GM23338 (cell line): Measurements from ENCODE around the gene MTX2. TPM values are rescaled to one million over a fixed set of nuclear protein-coding genes. Genes with fewer than 3 reads are reported as not detected.

Experiments
- ATAC-seq: fragments of 200-7000 bp; cut with Tn5 transposase; 3 replicates; pipeline ENCODE4 v1.9.1; 2020
- DNase-seq: peaks from one replicate; pipeline ENCODE4 v3.0.0-alpha.2; 2015; ENCODE audit warnings: low spot score
- H2AFZ ChIP-seq: fragments of 200-600 bp; sonication (generic); 2 replicates; pipeline ENCODE4 v1.8.0; 2016; ENCODE audit warnings: antibody characterized with exemption, mild to moderate bottlenecking, moderate library complexity
- H3F3A ChIP-seq: fragments of 200-600 bp; sonication (generic); replicated peaks from 2 replicates; pipeline ENCODE4 v1.8.0; 2017; ENCODE audit warnings: antibody characterized with exemption, mixed run types, low read depth
- H3K27ac ChIP-seq: fragments of 200-600 bp; sonication (generic); 2 replicates; pipeline ENCODE4 v1.6.1; 2016; ENCODE audit warnings: low read depth
- H3K27me3 ChIP-seq: fragments of 200-600 bp; sonication (generic); 2 replicates; pipeline ENCODE4 v1.8.0; 2016; ENCODE audit warnings: mild to moderate bottlenecking, mixed run types, moderate library complexity; ENCODE audit not compliant: insufficient read depth
- H3K36me3 ChIP-seq: fragments of 200-600 bp; sonication (generic); 2 replicates; pipeline ENCODE4 v1.8.0; 2016; ENCODE audit warnings: mild to moderate bottlenecking; ENCODE audit not compliant: insufficient read depth
- H3K4me1 ChIP-seq: fragments of 200-600 bp; sonication (generic); 2 replicates; pipeline ENCODE4 v1.8.0; 2016; ENCODE audit warnings: mild to moderate bottlenecking, moderate library complexity; ENCODE audit not compliant: insufficient read depth
- H3K4me2 ChIP-seq: fragments of 200-600 bp; sonication (generic); 2 replicates; pipeline ENCODE4 v1.7.1; 2017; ENCODE audit warnings: mixed run types
- H3K4me3 ChIP-seq: fragments of 200-600 bp; sonication (generic); 2 replicates; pipeline ENCODE4 v1.6.1; 2016; ENCODE audit warnings: mixed run types
- H3K79me2 ChIP-seq: fragments of 200-600 bp; sonication (generic); replicated peaks from 2 replicates; pipeline ENCODE4 v1.8.0; 2017; ENCODE audit warnings: mild to moderate bottlenecking; ENCODE audit not compliant: insufficient read depth
- H3K9me2 ChIP-seq: fragments of 200-600 bp; sonication (generic); 2 replicates; pipeline ENCODE4 v1.8.0; 2017; ENCODE audit not compliant: insufficient read depth
- H4K20me1 ChIP-seq: fragments of 200-600 bp; sonication (generic); replicated peaks from 2 replicates; pipeline ENCODE4 v1.8.0; 2017; ENCODE audit warnings: mild to moderate bottlenecking; ENCODE audit not compliant: insufficient read depth
- H3K27ac Mint-ChIP-seq: 2 replicates; pipeline ENCODE4 v1.8.0; 2020; ENCODE audit warnings: inconsistent platforms, mild to moderate bottlenecking, moderate library complexity, mixed read lengths
- H3K27me3 Mint-ChIP-seq: 3 replicates; pipeline ENCODE4 v1.8.0; 2022; ENCODE audit warnings: low read depth, mild to moderate bottlenecking, moderate library complexity, mixed read lengths, inconsistent platforms; ENCODE audit not compliant: insufficient read depth, poor library complexity
- H3K36me3 Mint-ChIP-seq: 3 replicates; pipeline ENCODE4 v1.8.0; 2021; ENCODE audit warnings: low read depth, mild to moderate bottlenecking, inconsistent platforms, moderate library complexity, mixed read lengths
- H3K4me1 Mint-ChIP-seq: 3 replicates; pipeline ENCODE4 v1.8.0; 2020; ENCODE audit warnings: mild to moderate bottlenecking, inconsistent platforms, mixed read lengths
- H3K4me3 Mint-ChIP-seq: 3 replicates; pipeline ENCODE4 v1.8.0; 2021; ENCODE audit warnings: moderate library complexity, mild to moderate bottlenecking, inconsistent platforms, mixed read lengths
- H3K9me3 Mint-ChIP-seq: 3 replicates; pipeline ENCODE4 v1.8.0; 2020; ENCODE audit warnings: moderate library complexity, mild to moderate bottlenecking, inconsistent platforms, mixed read lengths
- ETS1 ChIP-seq: IDR thresholded peaks from 2 replicates; pipeline ENCODE4 v1.6.1; 2016; ENCODE audit warnings: antibody characterized with exemption
- EZH2 ChIP-seq: fragments of 200-600 bp; sonication (generic); IDR thresholded peaks from one replicate; pipeline ENCODE4 v1.8.0; 2017; ENCODE audit warnings: antibody characterized with exemption, mild to moderate bottlenecking, low read depth; ENCODE audit not compliant: unreplicated experiment
- EZH2phosphoT487 ChIP-seq: fragments of 200-600 bp; sonication (generic); IDR thresholded peaks from one replicate; pipeline ENCODE4 v1.8.1; 2018; ENCODE audit warnings: antibody characterized with exemption; ENCODE audit not compliant: unreplicated experiment
- ZNF114 ChIP-seq: fragments of 250-450 bp; sonication (Bioruptor Pico); IDR thresholded peaks from 2 replicates; pipeline ENCODE4 v1.5.0; 2020; ENCODE audit warnings: mild to moderate bottlenecking, moderate library complexity
- ZNF462 ChIP-seq: fragments of 250-450 bp; sonication (Bioruptor Pico); IDR thresholded peaks from 2 replicates; pipeline ENCODE4 v1.5.0; 2020; ENCODE audit warnings: mild to moderate bottlenecking, moderate library complexity
- polyA plus RNA-seq: library from polyadenylated mRNA; unstranded; fragments of >200 nt; fragmentation: Nextera tagmentation; extraction: Ambion mirVana; gene quantifications from 2 replicates; pipeline ENCODE4 v1.2.1, GENCODE V29; 2016
- total RNA-seq: library from RNA; depleted of rRNA; stranded (reverse); fragments of >200 nt; shearing (Covaris generic); gene quantifications from 2 replicates; pipeline ENCODE4 v1.2.3, GENCODE V29; 2014

Gene MTX2
- total and polyA plus RNA-seq, 2 experiments from 2014 or later: 37.5 to 81.7 TPM

DNA sequence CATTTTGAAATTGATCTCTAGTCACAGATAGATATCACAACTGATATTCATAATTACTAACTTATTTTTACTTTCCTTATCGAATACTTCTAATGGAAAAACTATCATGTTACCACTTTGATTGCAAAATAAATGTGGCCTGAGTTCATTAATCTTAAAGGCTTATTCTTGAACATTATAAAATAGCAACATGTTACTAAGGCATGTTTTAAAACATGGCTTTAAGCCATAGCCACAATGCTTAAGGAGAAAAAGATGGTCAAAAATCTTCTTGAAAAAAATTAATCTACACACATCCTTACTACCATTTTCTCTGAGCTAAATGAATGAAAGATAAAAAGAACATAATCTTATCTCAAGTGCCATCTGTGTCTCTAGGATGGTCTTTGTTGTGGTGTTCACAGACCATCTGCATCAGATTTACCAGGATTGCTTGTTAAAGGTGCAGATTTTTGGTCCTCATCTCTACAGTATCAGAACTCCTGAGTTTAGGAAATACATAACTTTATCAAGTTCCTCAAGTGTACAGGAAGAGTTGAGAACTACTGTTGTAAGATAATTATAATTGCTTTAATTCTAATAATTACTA is 15.3 kb downstream of the MTX2 start (continued):
- TF ChIP-seq ZNF462: no peak

- Mint-ChIP-seq H3K4me3 (no peak overlapping the region), H3K9me3 (no peaks in the 10 kb centered on the region; the same call in 2 of the 3 replicates), H3K27ac (no peak overlapping the region), H3K4me1 (peaks cover 18% of the 10 kb centered on the region), H3K36me3 (no peaks in the 10 kb centered on the region), H3K27me3 (no peaks in the 10 kb centered on the region)
- H3K27me3 ChIP-seq: no peaks in the 10 kb centered on the region
- no peaks in the 10 kb centered on the region for H3K4me1 ChIP-seq
- peaks cover 100% of the 10 kb centered on the region for H3K79me2 ChIP-seq
- no peaks in the 10 kb centered on the region for H3K36me3 ChIP-seq
- ATAC-seq (peak; percentile 56), DNase-seq (no peak)
- H2AFZ ChIP-seq: no peak overlapping the region
- H3K4me2 ChIP-seq: no peak overlapping the region
- no peak overlapping the region for H3K4me3 ChIP-seq
- no peaks in the 10 kb centered on the region for H3K9me2 ChIP-seq
- no peak overlapping the region for H3K27ac ChIP-seq
- H4K20me1 ChIP-seq: peaks cover 49% of the 10 kb centered on the region
- no peaks in the 10 kb centered on the region for H3F3A ChIP-seq
- no peak for TF ChIP-seq ETS1
- no peak for TF ChIP-seq EZH2phosphoT487
- no peak for TF ChIP-seq ZNF114 (CRISPR knock-in tag)
- no peak for TF ChIP-seq ZNF462
- no peak for TF ChIP-seq EZH2
Measured at GRCh38 chr2:176285321-176285720, 16.1 kb downstream of the MTX2 start.
